K562 (cell line): ENCODE results near the gene AGK. TPM values are rescaled to one million over a fixed set of nuclear protein-coding genes. Genes with fewer than 3 reads are reported as not detected.
A peak's percentile ranks its signal among the peaks of the same experiment; 100 is the strongest.

Source experiments
- ATAC-seq: fragments of 200-7000 bp; cut with Tn5 transposase; 3 replicates; pipeline ENCODE4 v1.9.1; 2020; ENCODE audit warnings: moderate library complexity
- BruUV-seq: library from RNA; stranded (reverse); fragments of 400-500 nt; replicated peaks from 2 replicates; lab custom pipeline; 2021; lab: Mats Ljungman, UMichigan
- CTCF ChIA-PET: fragments of 300-600 bp; formaldehyde crosslinking; extraction: SDS; loops from one replicate; lab custom pipeline; 2021; ENCODE audit warnings: low intra/inter-chr PET ratio; lab: Yijun Ruan, JAX
- POLR2A ChIA-PET: fragments of 300-600, 350-650 bp; sonication (Branson Sonifier 250); formaldehyde crosslinking; extraction: SDS; loops from one replicate; lab custom pipeline; 2021; ENCODE audit warnings: antibody characterized with exemption, inconsistent platforms; lab: Yijun Ruan, JAX
- DNase-seq, 4 experiments: peaks; one replicate each; pipeline versions ENCODE4 v3.0.0 to v3.0.0-alpha.2; 2011 to 2018; ENCODE audit warnings: low spot score in 3 of 4, mixed read lengths in 3 of 4; ENCODE audit errors: extremely low read depth in 1 of 4
- FAIRE-seq: peaks from 2 replicates; lab custom pipeline; 2011; peaks lifted over from hg19 to GRCh38; lab: Jason Lieb, UNC
- H2AFZ ChIP-seq: 2 replicates; pipeline ENCODE4 v1.6.0; 2011; ENCODE audit warnings: low read depth, low read length, control low read depth, inconsistent platforms
- H3K27ac ChIP-seq: fragments of 200-600 bp; 3 replicates; pipeline ENCODE4 v1.8.0; 2011; ENCODE audit warnings: low read depth, mild to moderate bottlenecking, control low read depth, inconsistent platforms, low read length, moderate library complexity, mixed read lengths; ENCODE audit errors: extremely low read depth
- H3K27me3 ChIP-seq, 2 experiments: fragments of 300-600 bp in 1 of 2; 2 replicates in 1 of 2; 3 replicates in 1 of 2; pipeline versions ENCODE4 v1.6.0 to v1.8.0; 2011; ENCODE audit warnings: inconsistent platforms in 2 of 2, low read length in 2 of 2, mild to moderate bottlenecking in 1 of 2, mixed read lengths in 1 of 2, moderate library complexity in 1 of 2; ENCODE audit not compliant: control insufficient read depth in 2 of 2, insufficient read depth in 2 of 2
- H3K36me3 ChIP-seq: fragments of 300-600 bp; 3 replicates; pipeline ENCODE4 v1.8.0; 2011; ENCODE audit warnings: mild to moderate bottlenecking, low read length, inconsistent platforms; ENCODE audit not compliant: control insufficient read depth, insufficient read depth
- H3K4me1 ChIP-seq, 2 experiments: fragments of 200-600 bp in 1 of 2; replicated peaks in 1 of 2; 2 replicates in 1 of 2; 3 replicates in 1 of 2; pipeline versions ENCODE4 v1.5.1 to v1.8.0; 2011; ENCODE audit warnings: inconsistent platforms in 2 of 2, low read length in 2 of 2, mild to moderate bottlenecking in 1 of 2, mixed read lengths in 1 of 2, moderate library complexity in 1 of 2; ENCODE audit not compliant: control insufficient read depth in 2 of 2, insufficient read depth in 2 of 2
- H3K4me2 ChIP-seq: 2 replicates; pipeline ENCODE4 v1.6.1; 2011; ENCODE audit warnings: low read length, control low read depth, inconsistent platforms, mixed read lengths; ENCODE audit not compliant: insufficient read depth
- H3K4me3 ChIP-seq: fragments of 200-600 bp; sonication (generic), shearing (Covaris generic); 2 replicates; pipeline ENCODE4 v1.5.1; 2016; ENCODE audit warnings: control low read depth, inconsistent platforms
- H3K79me2 ChIP-seq: fragments of 200-600 bp; 3 replicates; pipeline ENCODE4 v1.8.0; 2011; ENCODE audit warnings: low read length, inconsistent platforms; ENCODE audit not compliant: control insufficient read depth, insufficient read depth
- H3K9ac ChIP-seq, 2 experiments: 2 replicates each; pipeline versions ENCODE4 v1.6.0 to v1.6.1; 2011; ENCODE audit warnings: low read depth in 2 of 2, low read length in 2 of 2, control low read depth in 1 of 2, inconsistent platforms in 1 of 2, mild to moderate bottlenecking in 1 of 2, mixed read lengths in 1 of 2; ENCODE audit not compliant: insufficient read depth in 1 of 2
- H3K9me1 ChIP-seq: one replicate; pipeline ENCODE4 v1.6.0; 2011; ENCODE audit warnings: inconsistent platforms, mild to moderate bottlenecking, low read length, moderate library complexity; ENCODE audit not compliant: control insufficient read depth, insufficient read depth
- H3K9me3 ChIP-seq: replicated peaks from 2 replicates; pipeline ENCODE4 v1.5.1; 2011; ENCODE audit warnings: low read depth, low read length, inconsistent platforms; ENCODE audit not compliant: control insufficient read depth, insufficient read depth
- H4K20me1 ChIP-seq: replicated peaks from 2 replicates; pipeline ENCODE4 v1.6.1; 2011; ENCODE audit warnings: low read length, inconsistent platforms, mixed read lengths; ENCODE audit not compliant: control insufficient read depth, insufficient read depth
- CAMTA2 ChIP-seq: fragments of 250-450 bp; sonication (Bioruptor Pico); conservative IDR thresholded peaks from 2 replicates; pipeline ENCODE4 v1.5.1; 2022
- CHD2 ChIP-seq: IDR thresholded peaks from 2 replicates; pipeline ENCODE4 v1.6.1; 2011; ENCODE audit warnings: low read depth, low read length
- FOSL1 ChIP-seq: fragments of 200-800 bp; sonication (Bioruptor generic); conservative IDR thresholded peaks from 2 replicates; pipeline ENCODE4 v1.6.1; 2016; ENCODE audit warnings: missing genetic modification characterization, missing compliant biosample characterization
- NFIX ChIP-seq: fragments of 250-450 bp; sonication (Bioruptor Pico); IDR thresholded peaks from 2 replicates; pipeline ENCODE4 v1.4.0; 2020; ENCODE audit warnings: low read depth, mild to moderate bottlenecking, moderate library complexity
- TAF9B ChIP-seq: fragments of 450-650 bp; IDR thresholded peaks from 2 replicates; pipeline ENCODE4 v1.6.1; 2018; ENCODE audit warnings: mild to moderate bottlenecking; ENCODE audit not compliant: partially characterized antibody
- TFAM ChIP-seq: fragments of 250-450 bp; sonication (Bioruptor Pico); conservative IDR thresholded peaks from 2 replicates; pipeline ENCODE4 v1.5.0; 2021; ENCODE audit warnings: mild to moderate bottlenecking, moderate library complexity
- XRCC5 ChIP-seq: fragments of 200-400 bp; formaldehyde crosslinking; IDR thresholded peaks from 2 replicates; pipeline ENCODE4 v1.6.1; 2017; ENCODE audit warnings: low read depth, mild to moderate bottlenecking, low read length
- ZNF282 ChIP-seq: sonication (generic); formaldehyde crosslinking; IDR thresholded peaks from 2 replicates; pipeline ENCODE4 v1.8.1; 2023; ENCODE audit warnings: missing genetic modification reagents
- ZNF316 ChIP-seq: fragments of 450-650 bp; IDR thresholded peaks from 2 replicates; pipeline ENCODE4 v1.6.1; 2016
- WGBS: fragments of 100-300 bp; shearing (Covaris generic); methylation state at CpG from one replicate; pipeline ENCODE4 v1.1.6; 2016; ENCODE audit warnings: low coverage, mixed read lengths; ENCODE audit not compliant: insufficient coverage; ENCODE audit errors: missing lambda C conversion rate; 5-methylcytosine and 5-hydroxymethylcytosine counted together
- in situ Hi-C: fragments of 300-500 bp; cut with MboI; formaldehyde crosslinking; loops from 4 replicates; pipeline ENCODE4 v1.15.0; 2018; ENCODE audit warnings: inconsistent platforms, mixed read lengths
- intact Hi-C: fragments of 100-400 bp; cut with micrococcal nuclease; formaldehyde crosslinking; loops from 2 replicates; pipeline ENCODE4 v1.14.2; 2022
- polyA plus RNA-seq, 8 experiments: library from polyadenylated mRNA; depleted of rRNA in 4 of 8; stranded (reverse) in 5 of 8; unstranded in 3 of 8; fragments of >200 nt; fragmentation: Nextera tagmentation in 2 of 8; fragmentation: Illumina TruSeq in 1 of 8; extraction: Ambion mirVana in 2 of 8; extraction: Trizol in 1 of 8; gene quantifications; 2 replicates each; pipeline versions ENCODE4 v1.2.1 to v1.2.3, GENCODE V29; 2011 to 2014; ENCODE audit warnings: inconsistent platforms in 1 of 8, missing spikeins in 1 of 8
- total RNA-seq, 7 experiments: library from RNA; depleted of rRNA in 6 of 7; stranded (reverse); fragments of >200 nt in 6 of 7; fragmentation: Illumina TruSeq in 2 of 7; extraction: Trizol in 2 of 7; gene quantifications; 2 replicates each; pipeline versions ENCODE4 v1.2.1 to v1.2.3, GENCODE V29; 2011 to 2021; ENCODE audit warnings: low replicate concordance in 1 of 7
- TF ChIP-seq, protein P1 (sequence below), 2 experiments: fragments of 250-450 bp in 1 of 2; fragments of 450-650 bp in 1 of 2; sonication (Bioruptor Pico) in 1 of 2; IDR thresholded peaks; 2 replicates each; pipeline versions ENCODE4 v1.6.1 to v1.8.0; 2016 to 2021; ENCODE audit warnings: mild to moderate bottlenecking in 2 of 2, moderate library complexity in 2 of 2, missing compliant biosample characterization in 1 of 2, missing genetic modification characterization in 1 of 2
- TF ChIP-seq, protein P2 (sequence below): sonication (generic); formaldehyde crosslinking; IDR thresholded peaks from 2 replicates; pipeline ENCODE4 v1.8.0; 2023; ENCODE audit warnings: missing genetic modification reagents, mild to moderate bottlenecking, borderline replicate concordance

Gene AGK
- total and polyA plus RNA-seq, 9 of the 15 experiments (the other 6 are each of a cell fraction or from before 2014, with no cell fraction given) = 50.7 to 128 (median 71.8) TPM

DNA sequence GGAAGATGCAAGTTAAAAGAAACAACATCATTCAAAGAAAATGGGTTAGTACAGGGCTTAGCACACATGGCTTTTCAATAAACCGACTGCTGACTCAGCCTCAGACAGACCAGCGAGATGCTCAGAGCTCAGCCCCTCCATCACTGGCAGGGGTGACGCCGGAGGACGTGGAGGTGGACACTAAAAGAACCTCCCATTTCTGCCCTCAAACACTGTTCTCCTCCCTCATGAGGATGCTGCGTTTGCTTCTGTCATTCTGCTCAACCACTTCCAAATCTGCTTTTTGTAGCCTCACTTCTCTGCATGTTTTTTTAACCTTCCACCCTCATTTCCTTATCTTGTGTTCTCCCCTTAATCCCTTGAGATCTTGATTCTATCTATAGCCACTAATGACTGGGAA, 135.5 kb downstream of the AGK start:
- peak; percentile 56 for ATAC-seq
- Histone ChIP-seq H3K4me3 (no peak overlapping the region), H3K79me2 (no peaks in the 10 kb centered on the region), H3K4me1 (no peaks in the 10 kb centered on the region), H3K36me3 (no peaks in the 10 kb centered on the region), H3K4me2 (no peak overlapping the region), H3K9ac (no peak overlapping the region), H3K27ac (no peak overlapping the region), H3K9me1 (no peaks in the 10 kb centered on the region), H3K27me3 (peaks cover 29 to 37% of the 10 kb centered on the region in 2 experiments), H3K9me3 (no peaks in the 10 kb centered on the region), H2AFZ (no peak overlapping the region), H4K20me1 (no peaks in the 10 kb centered on the region)
- intact Hi-C loops = no loop called here
- FAIRE-seq = no peak
- TF ChIP-seq ZNF282 (0 out of 2 replicates have a peak, but pooled peaks have one; percentile 27), ZNF316 (peak; percentile 24; the same call in 1 of the 2 replicates), TAF9B (no peak)
- in situ Hi-C loops = no loop called here
- no TSS peak for BruUV-seq
- CTCF ChIA-PET = no interaction called here
- DNase-seq = no peak
- 0% methylated on average over 6 of the region's 6 CpGs for WGBS
- POLR2A ChIA-PET = no interaction called here

DNA sequence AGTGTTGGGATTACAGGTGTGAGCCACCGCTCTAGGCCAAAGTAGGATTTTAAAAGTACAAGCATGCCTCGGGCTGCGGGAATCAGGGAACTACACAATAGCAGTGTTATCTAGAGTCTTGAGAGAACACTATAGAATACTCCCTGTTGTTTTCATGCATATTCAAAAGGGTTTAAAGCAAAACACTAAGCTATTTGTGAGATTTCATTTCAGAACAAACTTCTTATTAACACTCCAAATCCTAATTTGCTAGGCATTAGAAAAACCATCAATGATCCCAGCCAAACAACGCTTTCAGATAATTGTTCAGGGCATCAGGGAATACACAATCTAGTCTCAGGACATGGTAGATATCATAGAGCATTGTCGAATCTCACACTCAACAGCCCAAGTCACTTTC, 136.8 kb downstream of the AGK start:
- 3% methylated on average over 5 of the region's 5 CpGs for WGBS
- FAIRE-seq (no peak), ATAC-seq (no peak), DNase-seq (no peak)
- no peaks in the 10 kb centered on the region for H4K20me1 ChIP-seq
- intact Hi-C loops (no loop called here), in situ Hi-C loops (no loop called here)
- H3K79me2 ChIP-seq = no peaks in the 10 kb centered on the region
- H3K9me3 ChIP-seq = no peaks in the 10 kb centered on the region
- no peaks in the 10 kb centered on the region for H3K9me1 ChIP-seq
- no peaks in the 10 kb centered on the region for H3K4me1 ChIP-seq
- no peak overlapping the region for H3K4me3 ChIP-seq
- no peaks in the 10 kb centered on the region for H3K36me3 ChIP-seq
- H3K27ac ChIP-seq = no peak overlapping the region
- ChIA-PET CTCF (no interaction called here), POLR2A (no interaction called here)
- H3K9ac ChIP-seq = no peak overlapping the region
- peaks cover 29 to 37% of the 10 kb centered on the region in 2 experiments for H3K27me3 ChIP-seq
- BruUV-seq = no TSS peak
- no peak overlapping the region for H3K4me2 ChIP-seq
- no peak overlapping the region for H2AFZ ChIP-seq
- TF ChIP-seq CAMTA2 (CRISPR knock-in tag) (no peak), CHD2 (no peak), XRCC5 (no peak), NFIX (CRISPR knock-in tag) (no peak), FOSL1 (tag) (no peak), TFAM (CRISPR knock-in tag) (no peak)
- TF ChIP-seq, protein P1, sequence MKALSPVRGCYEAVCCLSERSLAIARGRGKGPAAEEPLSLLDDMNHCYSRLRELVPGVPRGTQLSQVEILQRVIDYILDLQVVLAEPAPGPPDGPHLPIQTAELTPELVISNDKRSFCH (CRISPR knock-in tag; IDR thresholded peaks at IDR 0.05) = no peak
- TF ChIP-seq, protein P1 (tag; IDR thresholded peaks at IDR 0.05) = no peak
- TF ChIP-seq, protein P2, sequence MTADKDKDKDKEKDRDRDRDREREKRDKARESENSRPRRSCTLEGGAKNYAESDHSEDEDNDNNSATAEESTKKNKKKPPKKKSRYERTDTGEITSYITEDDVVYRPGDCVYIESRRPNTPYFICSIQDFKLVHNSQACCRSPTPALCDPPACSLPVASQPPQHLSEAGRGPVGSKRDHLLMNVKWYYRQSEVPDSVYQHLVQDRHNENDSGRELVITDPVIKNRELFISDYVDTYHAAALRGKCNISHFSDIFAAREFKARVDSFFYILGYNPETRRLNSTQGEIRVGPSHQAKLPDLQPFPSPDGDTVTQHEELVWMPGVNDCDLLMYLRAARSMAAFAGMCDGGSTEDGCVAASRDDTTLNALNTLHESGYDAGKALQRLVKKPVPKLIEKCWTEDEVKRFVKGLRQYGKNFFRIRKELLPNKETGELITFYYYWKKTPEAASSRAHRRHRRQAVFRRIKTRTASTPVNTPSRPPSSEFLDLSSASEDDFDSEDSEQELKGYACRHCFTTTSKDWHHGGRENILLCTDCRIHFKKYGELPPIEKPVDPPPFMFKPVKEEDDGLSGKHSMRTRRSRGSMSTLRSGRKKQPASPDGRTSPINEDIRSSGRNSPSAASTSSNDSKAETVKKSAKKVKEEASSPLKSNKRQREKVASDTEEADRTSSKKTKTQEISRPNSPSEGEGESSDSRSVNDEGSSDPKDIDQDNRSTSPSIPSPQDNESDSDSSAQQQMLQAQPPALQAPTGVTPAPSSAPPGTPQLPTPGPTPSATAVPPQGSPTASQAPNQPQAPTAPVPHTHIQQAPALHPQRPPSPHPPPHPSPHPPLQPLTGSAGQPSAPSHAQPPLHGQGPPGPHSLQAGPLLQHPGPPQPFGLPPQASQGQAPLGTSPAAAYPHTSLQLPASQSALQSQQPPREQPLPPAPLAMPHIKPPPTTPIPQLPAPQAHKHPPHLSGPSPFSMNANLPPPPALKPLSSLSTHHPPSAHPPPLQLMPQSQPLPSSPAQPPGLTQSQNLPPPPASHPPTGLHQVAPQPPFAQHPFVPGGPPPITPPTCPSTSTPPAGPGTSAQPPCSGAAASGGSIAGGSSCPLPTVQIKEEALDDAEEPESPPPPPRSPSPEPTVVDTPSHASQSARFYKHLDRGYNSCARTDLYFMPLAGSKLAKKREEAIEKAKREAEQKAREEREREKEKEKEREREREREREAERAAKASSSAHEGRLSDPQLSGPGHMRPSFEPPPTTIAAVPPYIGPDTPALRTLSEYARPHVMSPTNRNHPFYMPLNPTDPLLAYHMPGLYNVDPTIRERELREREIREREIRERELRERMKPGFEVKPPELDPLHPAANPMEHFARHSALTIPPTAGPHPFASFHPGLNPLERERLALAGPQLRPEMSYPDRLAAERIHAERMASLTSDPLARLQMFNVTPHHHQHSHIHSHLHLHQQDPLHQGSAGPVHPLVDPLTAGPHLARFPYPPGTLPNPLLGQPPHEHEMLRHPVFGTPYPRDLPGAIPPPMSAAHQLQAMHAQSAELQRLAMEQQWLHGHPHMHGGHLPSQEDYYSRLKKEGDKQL (CRISPR knock-in tag) = no peak
